WTC11 (cell line): ENCODE data around the gene MITD1. TPM values are rescaled to one million over a fixed set of nuclear protein-coding genes. Genes with fewer than 3 reads are reported as not detected.

Experiments
- ATAC-seq: fragments of 200-7000 bp; cut with Tn5 transposase; 2 replicates; pipeline ENCODE4 v1.10.0; 2021; ENCODE audit warnings: mild to moderate bottlenecking, moderate library complexity
- CTCF ChIA-PET: fragments of 300-600 bp; sonication (Branson Sonifier 250); formaldehyde crosslinking; loops from one replicate; lab custom pipeline; 2021; ENCODE audit warnings: antibody characterized with exemption; lab: Charles Lee
- POLR2A ChIA-PET: fragments of 350-600 bp; sonication (Branson Sonifier 250); formaldehyde crosslinking; loops from one replicate; lab custom pipeline; 2021; ENCODE audit warnings: antibody characterized with exemption; lab: Charles Lee
- DNase-seq: peaks from one replicate; pipeline ENCODE4 v3.0.0; 2021; ENCODE audit warnings: low spot score
- H3K27ac Mint-ChIP-seq: 2 replicates; pipeline ENCODE4 v1.8.0; 2021; ENCODE audit warnings: mixed read lengths
- H3K27me3 Mint-ChIP-seq: 2 replicates; pipeline ENCODE4 v1.8.0; 2021; ENCODE audit warnings: low read depth, mild to moderate bottlenecking, moderate library complexity, mixed read lengths
- H3K36me3 Mint-ChIP-seq: 2 replicates; pipeline ENCODE4 v1.8.0; 2021; ENCODE audit warnings: mixed read lengths
- H3K4me1 Mint-ChIP-seq: 2 replicates; pipeline ENCODE4 v1.8.0; 2022; ENCODE audit warnings: mixed read lengths
- H3K4me3 Mint-ChIP-seq: 2 replicates; pipeline ENCODE4 v1.8.0; 2021; ENCODE audit warnings: mild to moderate bottlenecking, moderate library complexity, mixed read lengths
- H3K9me3 Mint-ChIP-seq: 2 replicates; pipeline ENCODE4 v1.8.0; 2021; ENCODE audit warnings: mixed read lengths
- ARID4B ChIP-seq: sonication (generic); formaldehyde crosslinking; IDR thresholded peaks from 2 replicates; pipeline ENCODE4 v1.8.0; 2023; ENCODE audit warnings: missing genetic modification reagents, mild to moderate bottlenecking, borderline replicate concordance
- ATF3 ChIP-seq: sonication (generic); formaldehyde crosslinking; conservative IDR thresholded peaks from 2 replicates; pipeline ENCODE4 v1.8.1; 2022; ENCODE audit warnings: mild to moderate bottlenecking, missing genetic modification reagents
- E2F4 ChIP-seq: sonication (generic); formaldehyde crosslinking; IDR thresholded peaks from 2 replicates; pipeline ENCODE4 v1.8.1; 2022; ENCODE audit warnings: low read depth, mild to moderate bottlenecking, moderate library complexity, missing genetic modification reagents, borderline replicate concordance
- ELF4 ChIP-seq: sonication (generic); formaldehyde crosslinking; IDR thresholded peaks from 2 replicates; pipeline ENCODE4 v1.8.1; 2022; ENCODE audit warnings: low read depth, mild to moderate bottlenecking, moderate library complexity, missing genetic modification reagents
- ESRRA ChIP-seq: sonication (generic); formaldehyde crosslinking; IDR thresholded peaks from 2 replicates; pipeline ENCODE4 v1.8.1; 2022; ENCODE audit warnings: mild to moderate bottlenecking, missing genetic modification reagents, borderline replicate concordance
- ETV6 ChIP-seq: sonication (generic); formaldehyde crosslinking; IDR thresholded peaks from 2 replicates; pipeline ENCODE4 v1.8.1; 2022; ENCODE audit warnings: mild to moderate bottlenecking, missing genetic modification reagents
- GRHL2 ChIP-seq: fragments of 250-450 bp; sonication (Bioruptor Pico); IDR thresholded peaks from 2 replicates; pipeline ENCODE4 v1.8.0; 2022; ENCODE audit warnings: mild to moderate bottlenecking, moderate library complexity; ENCODE audit not compliant: insufficient replicate concordance, severe bottlenecking
- KAT7 ChIP-seq: sonication (generic); formaldehyde crosslinking; IDR thresholded peaks from 2 replicates; pipeline ENCODE4 v1.8.1; 2023; ENCODE audit warnings: missing genetic modification reagents, mild to moderate bottlenecking, borderline replicate concordance
- PREB ChIP-seq: sonication (generic); formaldehyde crosslinking; IDR thresholded peaks from 2 replicates; pipeline ENCODE4 v1.8.1; 2022; ENCODE audit warnings: mild to moderate bottlenecking, missing genetic modification reagents, moderate library complexity, borderline replicate concordance
- SOX15 ChIP-seq: fragments of 250-450 bp; sonication (Bioruptor Pico); IDR thresholded peaks from 2 replicates; pipeline ENCODE4 v1.9.0; 2021; ENCODE audit warnings: mild to moderate bottlenecking
- ZNF138 ChIP-seq: sonication (generic); formaldehyde crosslinking; conservative IDR thresholded peaks from 2 replicates; pipeline ENCODE4 v1.8.1; 2022; ENCODE audit warnings: mild to moderate bottlenecking, moderate library complexity, missing genetic modification reagents
- ZSCAN18 ChIP-seq: fragments of 250-450 bp; sonication (Bioruptor Pico); IDR thresholded peaks from 2 replicates; pipeline ENCODE4 v2.1.2; 2022; ENCODE audit warnings: mild to moderate bottlenecking, moderate library complexity
- total RNA-seq: library from RNA; stranded (reverse); gene quantifications from 3 replicates; pipeline ENCODE4 v1.2.3, GENCODE V29; 2021
- TF ChIP-seq, protein P1 (sequence below): sonication (generic); formaldehyde crosslinking; IDR thresholded peaks from 2 replicates; pipeline ENCODE4 v1.8.0; 2022; ENCODE audit warnings: mild to moderate bottlenecking, missing genetic modification reagents
- TF ChIP-seq, protein P2 (sequence below): sonication (generic); formaldehyde crosslinking; IDR thresholded peaks from 2 replicates; pipeline ENCODE4 v1.8.0; 2023; ENCODE audit warnings: mild to moderate bottlenecking, missing genetic modification reagents
- TF ChIP-seq, protein P3 (sequence below): sonication (generic); formaldehyde crosslinking; IDR thresholded peaks from 2 replicates; pipeline ENCODE4 v1.8.1; 2023; ENCODE audit warnings: mild to moderate bottlenecking, missing genetic modification reagents, moderate library complexity
- TF ChIP-seq, protein P4 (sequence below): sonication (generic); formaldehyde crosslinking; IDR thresholded peaks from 2 replicates; pipeline ENCODE4 v1.8.0; 2022; ENCODE audit warnings: mild to moderate bottlenecking, missing genetic modification reagents
- TF ChIP-seq, protein P5 (sequence below): sonication (generic); formaldehyde crosslinking; IDR thresholded peaks from 2 replicates; pipeline ENCODE4 v1.8.1; 2022; ENCODE audit warnings: missing genetic modification reagents, borderline replicate concordance
- TF ChIP-seq, protein P6 (sequence below): fragments of 250-450 bp; sonication (Bioruptor Pico); IDR thresholded peaks from 2 replicates; pipeline ENCODE4 v1.8.0; 2021; ENCODE audit warnings: mild to moderate bottlenecking

MITD1 gene
- total RNA-seq, 1 experiment from 2014 or later: 33.1 TPM

DNA sequence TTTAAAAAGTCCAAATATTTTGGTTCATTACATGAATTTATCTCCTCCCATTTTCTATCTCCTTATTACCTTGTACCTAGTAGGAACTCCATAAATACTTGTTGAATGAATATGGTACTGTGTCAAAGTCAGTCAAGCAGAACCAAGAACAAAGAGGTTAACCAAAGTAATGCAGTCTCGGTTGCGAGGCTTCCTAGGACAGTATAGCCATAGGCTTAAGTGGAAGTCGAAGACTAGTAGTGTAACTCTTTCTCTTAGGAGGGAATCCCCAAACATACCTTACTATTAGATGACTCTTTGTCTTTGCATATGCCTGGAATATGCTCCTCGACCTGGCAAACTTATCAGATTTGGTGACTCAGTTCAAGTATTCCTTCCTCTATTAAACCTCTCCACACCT is 21.3 kb downstream of the MITD1 start:
- peaks cover 22% of the 10 kb centered on the region for H3K36me3 Mint-ChIP-seq
- H3K4me1 Mint-ChIP-seq: peaks cover 13% of the 10 kb centered on the region
- no peak for DNase-seq
- H3K9me3 Mint-ChIP-seq: no peaks in the 10 kb centered on the region
- H3K27me3 Mint-ChIP-seq: no peaks in the 10 kb centered on the region; the same call in 1 of the 2 replicates
- TF ChIP-seq, protein P1, sequence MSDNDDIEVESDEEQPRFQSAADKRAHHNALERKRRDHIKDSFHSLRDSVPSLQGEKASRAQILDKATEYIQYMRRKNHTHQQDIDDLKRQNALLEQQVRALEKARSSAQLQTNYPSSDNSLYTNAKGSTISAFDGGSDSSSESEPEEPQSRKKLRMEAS (CRISPR knock-in tag): no peak
- TF ChIP-seq KAT7 (CRISPR knock-in tag): no peak
- no peak for TF ChIP-seq ESRRA (CRISPR knock-in tag)
- TF ChIP-seq, protein P2, sequence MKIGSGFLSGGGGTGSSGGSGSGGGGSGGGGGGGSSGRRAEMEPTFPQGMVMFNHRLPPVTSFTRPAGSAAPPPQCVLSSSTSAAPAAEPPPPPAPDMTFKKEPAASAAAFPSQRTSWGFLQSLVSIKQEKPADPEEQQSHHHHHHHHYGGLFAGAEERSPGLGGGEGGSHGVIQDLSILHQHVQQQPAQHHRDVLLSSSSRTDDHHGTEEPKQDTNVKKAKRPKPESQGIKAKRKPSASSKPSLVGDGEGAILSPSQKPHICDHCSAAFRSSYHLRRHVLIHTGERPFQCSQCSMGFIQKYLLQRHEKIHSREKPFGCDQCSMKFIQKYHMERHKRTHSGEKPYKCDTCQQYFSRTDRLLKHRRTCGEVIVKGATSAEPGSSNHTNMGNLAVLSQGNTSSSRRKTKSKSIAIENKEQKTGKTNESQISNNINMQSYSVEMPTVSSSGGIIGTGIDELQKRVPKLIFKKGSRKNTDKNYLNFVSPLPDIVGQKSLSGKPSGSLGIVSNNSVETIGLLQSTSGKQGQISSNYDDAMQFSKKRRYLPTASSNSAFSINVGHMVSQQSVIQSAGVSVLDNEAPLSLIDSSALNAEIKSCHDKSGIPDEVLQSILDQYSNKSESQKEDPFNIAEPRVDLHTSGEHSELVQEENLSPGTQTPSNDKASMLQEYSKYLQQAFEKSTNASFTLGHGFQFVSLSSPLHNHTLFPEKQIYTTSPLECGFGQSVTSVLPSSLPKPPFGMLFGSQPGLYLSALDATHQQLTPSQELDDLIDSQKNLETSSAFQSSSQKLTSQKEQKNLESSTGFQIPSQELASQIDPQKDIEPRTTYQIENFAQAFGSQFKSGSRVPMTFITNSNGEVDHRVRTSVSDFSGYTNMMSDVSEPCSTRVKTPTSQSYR (CRISPR knock-in tag): no peak
- TF ChIP-seq, protein P3, sequence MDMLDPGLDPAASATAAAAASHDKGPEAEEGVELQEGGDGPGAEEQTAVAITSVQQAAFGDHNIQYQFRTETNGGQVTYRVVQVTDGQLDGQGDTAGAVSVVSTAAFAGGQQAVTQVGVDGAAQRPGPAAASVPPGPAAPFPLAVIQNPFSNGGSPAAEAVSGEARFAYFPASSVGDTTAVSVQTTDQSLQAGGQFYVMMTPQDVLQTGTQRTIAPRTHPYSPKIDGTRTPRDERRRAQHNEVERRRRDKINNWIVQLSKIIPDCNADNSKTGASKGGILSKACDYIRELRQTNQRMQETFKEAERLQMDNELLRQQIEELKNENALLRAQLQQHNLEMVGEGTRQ (CRISPR knock-in tag): no peak
- TF ChIP-seq GRHL2 (CRISPR knock-in tag): no peak
- no peak for TF ChIP-seq ARID4B (CRISPR knock-in tag)
- no peak for TF ChIP-seq PREB (CRISPR knock-in tag)
- TF ChIP-seq, protein P4, sequence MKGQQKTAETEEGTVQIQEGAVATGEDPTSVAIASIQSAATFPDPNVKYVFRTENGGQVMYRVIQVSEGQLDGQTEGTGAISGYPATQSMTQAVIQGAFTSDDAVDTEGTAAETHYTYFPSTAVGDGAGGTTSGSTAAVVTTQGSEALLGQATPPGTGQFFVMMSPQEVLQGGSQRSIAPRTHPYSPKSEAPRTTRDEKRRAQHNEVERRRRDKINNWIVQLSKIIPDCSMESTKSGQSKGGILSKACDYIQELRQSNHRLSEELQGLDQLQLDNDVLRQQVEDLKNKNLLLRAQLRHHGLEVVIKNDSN: no peak
- TF ChIP-seq, protein P5, sequence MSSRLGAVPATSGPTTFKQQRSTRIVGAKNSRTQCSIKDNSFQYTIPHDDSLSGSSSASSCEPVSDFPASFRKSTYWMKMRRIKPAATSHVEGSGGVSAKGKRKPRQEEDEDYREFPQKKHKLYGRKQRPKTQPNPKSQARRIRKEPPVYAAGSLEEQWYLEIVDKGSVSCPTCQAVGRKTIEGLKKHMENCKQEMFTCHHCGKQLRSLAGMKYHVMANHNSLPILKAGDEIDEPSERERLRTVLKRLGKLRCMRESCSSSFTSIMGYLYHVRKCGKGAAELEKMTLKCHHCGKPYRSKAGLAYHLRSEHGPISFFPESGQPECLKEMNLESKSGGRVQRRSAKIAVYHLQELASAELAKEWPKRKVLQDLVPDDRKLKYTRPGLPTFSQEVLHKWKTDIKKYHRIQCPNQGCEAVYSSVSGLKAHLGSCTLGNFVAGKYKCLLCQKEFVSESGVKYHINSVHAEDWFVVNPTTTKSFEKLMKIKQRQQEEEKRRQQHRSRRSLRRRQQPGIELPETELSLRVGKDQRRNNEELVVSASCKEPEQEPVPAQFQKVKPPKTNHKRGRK (CRISPR knock-in tag): no peak
- TF ChIP-seq, protein P6, sequence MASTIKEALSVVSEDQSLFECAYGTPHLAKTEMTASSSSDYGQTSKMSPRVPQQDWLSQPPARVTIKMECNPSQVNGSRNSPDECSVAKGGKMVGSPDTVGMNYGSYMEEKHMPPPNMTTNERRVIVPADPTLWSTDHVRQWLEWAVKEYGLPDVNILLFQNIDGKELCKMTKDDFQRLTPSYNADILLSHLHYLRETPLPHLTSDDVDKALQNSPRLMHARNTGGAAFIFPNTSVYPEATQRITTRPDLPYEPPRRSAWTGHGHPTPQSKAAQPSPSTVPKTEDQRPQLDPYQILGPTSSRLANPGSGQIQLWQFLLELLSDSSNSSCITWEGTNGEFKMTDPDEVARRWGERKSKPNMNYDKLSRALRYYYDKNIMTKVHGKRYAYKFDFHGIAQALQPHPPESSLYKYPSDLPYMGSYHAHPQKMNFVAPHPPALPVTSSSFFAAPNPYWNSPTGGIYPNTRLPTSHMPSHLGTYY (CRISPR knock-in tag): no peak
- TF ChIP-seq ZSCAN18 (CRISPR knock-in tag): no peak
- TF ChIP-seq ELF4 (CRISPR knock-in tag): no peak
- TF ChIP-seq ATF3 (CRISPR knock-in tag): no peak
- no peak for TF ChIP-seq SOX15 (CRISPR knock-in tag)
- no peak for TF ChIP-seq ZNF138 (CRISPR knock-in tag)
- TF ChIP-seq ETV6: no peak
- no peak for TF ChIP-seq E2F4 (CRISPR knock-in tag)
- no peak for ATAC-seq
- POLR2A ChIA-PET: interaction anchor here (0.6 kb wide), 1 partner anchor 22 kb away, joined by 4 read pairs; no protein-coding TSS in a partner anchor
- CTCF ChIA-PET: interaction anchor here (1.4 to 1.9 kb wide), 2 partner anchors 18 to 21 kb away, joined by 6 to 8 read pairs; partner anchors contain the start of genes C2orf15, MITD1 and MRPL30
- H3K4me3 Mint-ChIP-seq: no peak overlapping the region
- H3K27ac Mint-ChIP-seq: no peak overlapping the region; the same call in 1 of the 2 replicates
